ENCODE data around the gene ADCY2.

The ADCY2 gene

GRCh38 chr5:7517006-7517405, 121.1 kb downstream of the ADCY2 start:
- DNase-seq, result no peak

GRCh38 chr5:7518947-7519560, 123.1 kb downstream of the ADCY2 start:
- no peak for DNase-seq

GRCh38 chr5:7519564-7519963, 123.6 kb downstream of the ADCY2 start:
- DNase-seq, result no peak

GRCh38 chr5:7529880-7530279, 133.9 kb downstream of the ADCY2 start:
- no peak for DNase-seq

GRCh38 chr5:7533941-7534340, 138.0 kb downstream of the ADCY2 start:
- DNase-seq, result no peak

- no peak for DNase-seq
These were observed 138.6 kb downstream of the ADCY2 start for GRCh38 chr5:7534505-7534904.

- no peak for DNase-seq
These were observed 141.6 kb downstream of the ADCY2 start for GRCh38 chr5:7537573-7537972.

GRCh38 chr5:7539571-7539970, 143.6 kb downstream of the ADCY2 start:
- DNase-seq, result no peak

- DNase-seq, result no peak
These were observed 145.0 kb downstream of the ADCY2 start for GRCh38 chr5:7540736-7541485.

- DNase-seq, result no peak
These were observed 146.0 kb downstream of the ADCY2 start for GRCh38 chr5:7541898-7542297.

- DNase-seq, result no peak
These were observed 150.6 kb downstream of the ADCY2 start for GRCh38 chr5:7546555-7546954.

GRCh38 chr5:7548596-7548995, 152.7 kb downstream of the ADCY2 start:
- DNase-seq, result no peak

- DNase-seq, result no peak
These were observed 169.6 kb downstream of the ADCY2 start for GRCh38 chr5:7565559-7565958.

- DNase-seq, result no peak
These were observed 180.2 kb downstream of the ADCY2 start for GRCh38 chr5:7576023-7576715.

GRCh38 chr5:7577381-7577780, 181.4 kb downstream of the ADCY2 start:
- DNase-seq, result no peak

- DNase-seq, result no peak
These were observed 182.1 kb downstream of the ADCY2 start for GRCh38 chr5:7578071-7578470.

- DNase-seq, result no peak
These were observed 188.8 kb downstream of the ADCY2 start for GRCh38 chr5:7584749-7585148.

GRCh38 chr5:7585807-7586206, 189.9 kb downstream of the ADCY2 start:
- DNase-seq, result no peak

GRCh38 chr5:7586480-7586879, 190.5 kb downstream of the ADCY2 start:
- no peak for DNase-seq

GRCh38 chr5:7589800-7590199, 193.9 kb downstream of the ADCY2 start:
- DNase-seq, result no peak

- DNase-seq, result no peak
These were observed 197.0 kb downstream of the ADCY2 start for GRCh38 chr5:7592910-7593309.

GRCh38 chr5:7597059-7597642, 201.2 kb downstream of the ADCY2 start:
- no peak for DNase-seq

- no peak for DNase-seq
These were observed 211.0 kb downstream of the ADCY2 start for GRCh38 chr5:7606840-7607465.
